HEK293 (cell line): Measurements from ENCODE around the gene MINPP1.
"Not testable (repeated sequence)": the region's sequence is repeated elsewhere in the genome, so short reads cannot be mapped to it uniquely, and the experiment has no call there.

ENCODE experiments used
- MEIS1 ChIP-seq: sonication (generic); formaldehyde crosslinking; IDR thresholded peaks from 2 replicates; pipeline ENCODE4 v1.8.1; 2022; ENCODE audit warnings: missing genetic modification reagents, mild to moderate bottlenecking, borderline replicate concordance
- ZFP41 ChIP-seq: fragments of 450-650 bp; formaldehyde crosslinking; IDR thresholded peaks from 2 replicates; pipeline ENCODE4 v1.5.1; 2016; ENCODE audit warnings: missing biosample characterization, missing genetic modification characterization, borderline replicate concordance
- ZNF292 ChIP-seq: fragments of 450-650 bp; formaldehyde crosslinking; IDR thresholded peaks from 2 replicates; pipeline ENCODE4 v1.5.1; 2016; ENCODE audit warnings: low read depth, missing biosample characterization, missing genetic modification characterization, borderline replicate concordance
- ZNF610 ChIP-seq: fragments of 450-650 bp; formaldehyde crosslinking; IDR thresholded peaks from 2 replicates; pipeline ENCODE4 v1.5.1; 2016; ENCODE audit warnings: missing biosample characterization, missing genetic modification characterization, borderline replicate concordance
- TF ChIP-seq, protein P1 (sequence below): fragments of 450-650 bp; formaldehyde crosslinking; IDR thresholded peaks from 2 replicates; pipeline ENCODE4 v1.5.1; 2016; ENCODE audit warnings: missing biosample characterization, missing genetic modification characterization
- TF ChIP-seq, protein P2 (sequence below): fragments of 450-650 bp; formaldehyde crosslinking; IDR thresholded peaks from 2 replicates; pipeline ENCODE4 v1.5.1; 2017; ENCODE audit warnings: missing biosample characterization, missing genetic modification characterization

GRCh38 chr10:87466849-87467248 lies 37.8 kb upstream of the MINPP1 start:
- TF ChIP-seq MEIS1 (CRISPR knock-in tag); ZNF610; ZFP41; ZNF292: not testable (repeated sequence)
- TF ChIP-seq, protein P1, sequence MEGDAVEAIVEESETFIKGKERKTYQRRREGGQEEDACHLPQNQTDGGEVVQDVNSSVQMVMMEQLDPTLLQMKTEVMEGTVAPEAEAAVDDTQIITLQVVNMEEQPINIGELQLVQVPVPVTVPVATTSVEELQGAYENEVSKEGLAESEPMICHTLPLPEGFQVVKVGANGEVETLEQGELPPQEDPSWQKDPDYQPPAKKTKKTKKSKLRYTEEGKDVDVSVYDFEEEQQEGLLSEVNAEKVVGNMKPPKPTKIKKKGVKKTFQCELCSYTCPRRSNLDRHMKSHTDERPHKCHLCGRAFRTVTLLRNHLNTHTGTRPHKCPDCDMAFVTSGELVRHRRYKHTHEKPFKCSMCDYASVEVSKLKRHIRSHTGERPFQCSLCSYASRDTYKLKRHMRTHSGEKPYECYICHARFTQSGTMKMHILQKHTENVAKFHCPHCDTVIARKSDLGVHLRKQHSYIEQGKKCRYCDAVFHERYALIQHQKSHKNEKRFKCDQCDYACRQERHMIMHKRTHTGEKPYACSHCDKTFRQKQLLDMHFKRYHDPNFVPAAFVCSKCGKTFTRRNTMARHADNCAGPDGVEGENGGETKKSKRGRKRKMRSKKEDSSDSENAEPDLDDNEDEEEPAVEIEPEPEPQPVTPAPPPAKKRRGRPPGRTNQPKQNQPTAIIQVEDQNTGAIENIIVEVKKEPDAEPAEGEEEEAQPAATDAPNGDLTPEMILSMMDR (tag by site-specific recombination): not testable (repeated sequence)
- TF ChIP-seq, protein P2, sequence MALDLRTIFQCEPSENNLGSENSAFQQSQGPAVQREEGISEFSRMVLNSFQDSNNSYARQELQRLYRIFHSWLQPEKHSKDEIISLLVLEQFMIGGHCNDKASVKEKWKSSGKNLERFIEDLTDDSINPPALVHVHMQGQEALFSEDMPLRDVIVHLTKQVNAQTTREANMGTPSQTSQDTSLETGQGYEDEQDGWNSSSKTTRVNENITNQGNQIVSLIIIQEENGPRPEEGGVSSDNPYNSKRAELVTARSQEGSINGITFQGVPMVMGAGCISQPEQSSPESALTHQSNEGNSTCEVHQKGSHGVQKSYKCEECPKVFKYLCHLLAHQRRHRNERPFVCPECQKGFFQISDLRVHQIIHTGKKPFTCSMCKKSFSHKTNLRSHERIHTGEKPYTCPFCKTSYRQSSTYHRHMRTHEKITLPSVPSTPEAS (tag by site-specific recombination): not testable (repeated sequence)
